Coronary artery (tissue), 2 donors: ENCODE results near the gene OR5P2.

Source experiments
- DNase-seq: peaks from one replicate; pipeline ENCODE4 v3.0.0-alpha.2; 2017; ENCODE audit warnings: low spot score
- H3K27ac ChIP-seq, 2 donors: fragments of 200-600 bp; sonication (generic); one replicate each; pipeline ENCODE4 v1.5.1; 2016 to 2019
- H3K4me3 ChIP-seq: fragments of 200-600 bp; sonication (generic); 2 replicates; pipeline ENCODE4 v1.5.1; 2016; ENCODE audit warnings: mild to moderate bottlenecking, moderate library complexity
- CTCF ChIP-seq: fragments of 200-600 bp; sonication (generic); IDR thresholded peaks from one replicate; pipeline ENCODE4 v1.5.1; 2019; ENCODE audit warnings: antibody characterized with exemption

The OR5P2 gene

GRCh38 chr11:7749456-7749855, 47.3 kb downstream of the OR5P2 start:
- no peak for DNase-seq
- H3K27ac ChIP-seq, result no peak overlapping the region
- H3K4me3 ChIP-seq, result no peak overlapping the region
- no peak for TF ChIP-seq CTCF
